PC-3 (cell line): Measurements from ENCODE around the gene PI4KA. TPM values are rescaled to one million over a fixed set of nuclear protein-coding genes. Genes with fewer than 3 reads are reported as not detected.

Experiments used
- ATAC-seq: fragments of 200-7000 bp; cut with Tn5 transposase; 2 replicates; pipeline ENCODE4 v1.9.1; 2020; ENCODE audit warnings: mild to moderate bottlenecking, moderate library complexity
- BruUV-seq: library from RNA; stranded (reverse); fragments of 400-500 nt; replicated peaks from 2 replicates; lab custom pipeline; 2021; lab: Mats Ljungman, UMichigan
- CTCF ChIA-PET: fragments of 300-600 bp; sonication (Branson Sonifier 250); formaldehyde crosslinking; loops from one replicate; lab custom pipeline; 2022; ENCODE audit warnings: antibody characterized with exemption; lab: Charles Lee
- POLR2A ChIA-PET: fragments of 300-600 bp; sonication (Branson Sonifier 250); formaldehyde crosslinking; loops from one replicate; lab custom pipeline; 2022; ENCODE audit warnings: antibody characterized with exemption; ENCODE audit not compliant: unreplicated experiment; lab: Charles Lee
- DNase-seq: peaks from one replicate; pipeline ENCODE4 v3.0.0-alpha.2; 2015
- H2AFZ ChIP-seq: fragments of 300-600 bp; sonication (generic); 2 replicates; pipeline ENCODE4 v1.6.0; 2016; ENCODE audit warnings: antibody characterized with exemption, low read length
- H3F3A ChIP-seq: fragments of 300-600 bp; sonication (generic); one replicate; pipeline ENCODE4 v1.6.0; 2017; ENCODE audit warnings: antibody characterized with exemption, low read length, control low read depth, mild to moderate bottlenecking; ENCODE audit not compliant: unreplicated experiment
- H3K27ac ChIP-seq: fragments of 300-600 bp; sonication (generic); 2 replicates; pipeline ENCODE4 v1.5.1; 2016; ENCODE audit warnings: mild to moderate bottlenecking, low read length
- H3K27me3 ChIP-seq: fragments of 300-600 bp; sonication (generic); 2 replicates; pipeline ENCODE4 v1.6.1; 2016; ENCODE audit warnings: low read length, mixed read lengths
- H3K36me3 ChIP-seq: fragments of 300-600 bp; sonication (generic); 2 replicates; pipeline ENCODE4 v1.6.1; 2016; ENCODE audit warnings: low read depth, mixed run types, low read length, mixed read lengths
- H3K4me1 ChIP-seq: fragments of 300-600 bp; sonication (generic); 2 replicates; pipeline ENCODE4 v1.5.1; 2016; ENCODE audit warnings: low read length; ENCODE audit not compliant: insufficient read depth
- H3K4me2 ChIP-seq: fragments of 300-600 bp; sonication (generic); 2 replicates; pipeline ENCODE4 v1.6.0; 2016; ENCODE audit warnings: low read length
- H3K4me3 ChIP-seq: fragments of 300-600 bp; sonication (generic); 2 replicates; pipeline ENCODE4 v1.5.1; 2016; ENCODE audit warnings: mild to moderate bottlenecking, low read length, mixed read lengths
- H3K79me2 ChIP-seq: fragments of 300-600 bp; sonication (generic); 2 replicates; pipeline ENCODE4 v1.6.1; 2017; ENCODE audit warnings: low read length, mixed read lengths
- H3K9ac ChIP-seq: fragments of 300-600 bp; sonication (generic); 2 replicates; pipeline ENCODE4 v1.6.0; 2016; ENCODE audit warnings: mild to moderate bottlenecking, low read length
- H3K9me2 ChIP-seq: fragments of 300-600 bp; sonication (generic); replicated peaks from 2 replicates; pipeline ENCODE4 v1.6.1; 2016; ENCODE audit warnings: mixed run types, low read length, mixed read lengths
- H3K9me3 ChIP-seq: fragments of 300-600 bp; sonication (generic); 2 replicates; pipeline ENCODE4 v1.6.1; 2016; ENCODE audit warnings: low read length, mixed read lengths
- H4K20me1 ChIP-seq: fragments of 300-600 bp; sonication (generic); 2 replicates; pipeline ENCODE4 v1.6.1; 2016; ENCODE audit warnings: low read length, mixed read lengths
- EZH2 ChIP-seq: fragments of 300-600 bp; sonication (generic); IDR thresholded peaks from one replicate; pipeline ENCODE4 v1.6.1; 2017; ENCODE audit warnings: antibody characterized with exemption, mild to moderate bottlenecking, low read length; ENCODE audit not compliant: unreplicated experiment
- EZH2phosphoT487 ChIP-seq: fragments of 300-600 bp; sonication (generic); IDR thresholded peaks from 2 replicates; pipeline ENCODE4 v1.6.1; 2018; ENCODE audit warnings: mild to moderate bottlenecking, antibody characterized with exemption, low read length, borderline replicate concordance
- intact Hi-C: fragments of 100-400 bp; cut with micrococcal nuclease; formaldehyde crosslinking; loops from 2 replicates; pipeline ENCODE4 v1.9.0; 2023
- total RNA-seq: library from RNA; depleted of rRNA; stranded (reverse); fragments of >200 nt; gene quantifications from 2 replicates; pipeline ENCODE4 v1.2.3, GENCODE V29; 2014
- TF ChIP-seq, protein P1 (sequence below): fragments of 300-600 bp; sonication (generic); conservative IDR thresholded peaks from 2 replicates; pipeline ENCODE4 v1.5.1; 2017; ENCODE audit warnings: antibody characterized with exemption, low read depth, mild to moderate bottlenecking, low read length

PI4KA gene
- total RNA-seq, 1 experiment from 2014 or later: 39.7 TPM

DNA sequence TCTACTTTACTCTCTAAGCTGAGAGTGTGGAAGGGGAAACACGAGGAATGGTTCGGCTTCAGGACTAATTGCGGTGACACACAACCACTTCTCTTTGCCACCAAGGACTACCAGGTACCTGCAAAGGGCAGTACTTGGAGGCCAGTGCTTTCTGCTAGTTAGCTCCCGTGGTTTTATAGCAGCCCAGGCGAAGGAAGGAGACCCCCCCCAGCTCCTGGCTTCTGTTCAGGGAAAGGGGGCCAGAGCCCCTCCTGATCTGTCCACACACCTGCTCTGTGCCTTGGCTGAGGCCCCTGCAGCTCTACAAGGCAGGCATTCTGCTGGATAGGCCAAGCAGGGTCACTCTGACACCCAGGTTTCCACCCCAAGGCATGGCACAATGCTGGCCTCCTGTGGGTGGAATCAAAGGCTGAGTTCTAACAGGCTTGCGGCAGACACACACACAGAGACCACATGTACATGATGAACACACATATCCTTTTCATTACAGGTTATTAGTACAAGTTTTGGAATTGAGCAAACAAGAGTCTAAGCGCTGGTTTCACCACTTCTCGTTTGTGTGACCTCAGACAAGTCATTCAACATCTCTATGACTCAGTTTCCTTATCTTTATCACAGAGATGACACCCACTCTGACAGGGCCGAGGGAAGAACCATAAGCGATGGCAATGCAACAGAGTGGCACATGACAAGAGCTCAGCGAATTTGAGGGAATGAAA is 77.2 kb downstream of the PI4KA start:
- BruUV-seq: no TSS peak
- Histone ChIP-seq H3K27ac (peak overlapping the region; percentile 95), H3F3A (peaks cover 9% of the 10 kb centered on the region), H3K9me2 (no peaks in the 10 kb centered on the region), H3K9ac (peak overlapping the region; percentile 64; the same call in 1 of the 2 replicates), H3K36me3 (no peaks in the 10 kb centered on the region), H3K4me3 (no peak overlapping the region), H3K4me2 (peak overlapping the region; percentile 72), H3K27me3 (no peaks in the 10 kb centered on the region), H3K9me3 (no peaks in the 10 kb centered on the region), H2AFZ (no peak overlapping the region), H4K20me1 (no peaks in the 10 kb centered on the region), H3K79me2 (no peaks in the 10 kb centered on the region), H3K4me1 (peaks cover 73% of the 10 kb centered on the region)
- ATAC-seq (no peak), DNase-seq (peak; percentile 63)
- CTCF ChIA-PET: no interaction called here
- POLR2A ChIA-PET: no interaction called here
- intact Hi-C loops: no loop called here
- TF ChIP-seq EZH2 (no peak), EZH2phosphoT487 (no peak)
- TF ChIP-seq, protein P1, sequence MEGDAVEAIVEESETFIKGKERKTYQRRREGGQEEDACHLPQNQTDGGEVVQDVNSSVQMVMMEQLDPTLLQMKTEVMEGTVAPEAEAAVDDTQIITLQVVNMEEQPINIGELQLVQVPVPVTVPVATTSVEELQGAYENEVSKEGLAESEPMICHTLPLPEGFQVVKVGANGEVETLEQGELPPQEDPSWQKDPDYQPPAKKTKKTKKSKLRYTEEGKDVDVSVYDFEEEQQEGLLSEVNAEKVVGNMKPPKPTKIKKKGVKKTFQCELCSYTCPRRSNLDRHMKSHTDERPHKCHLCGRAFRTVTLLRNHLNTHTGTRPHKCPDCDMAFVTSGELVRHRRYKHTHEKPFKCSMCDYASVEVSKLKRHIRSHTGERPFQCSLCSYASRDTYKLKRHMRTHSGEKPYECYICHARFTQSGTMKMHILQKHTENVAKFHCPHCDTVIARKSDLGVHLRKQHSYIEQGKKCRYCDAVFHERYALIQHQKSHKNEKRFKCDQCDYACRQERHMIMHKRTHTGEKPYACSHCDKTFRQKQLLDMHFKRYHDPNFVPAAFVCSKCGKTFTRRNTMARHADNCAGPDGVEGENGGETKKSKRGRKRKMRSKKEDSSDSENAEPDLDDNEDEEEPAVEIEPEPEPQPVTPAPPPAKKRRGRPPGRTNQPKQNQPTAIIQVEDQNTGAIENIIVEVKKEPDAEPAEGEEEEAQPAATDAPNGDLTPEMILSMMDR: no peak

DNA sequence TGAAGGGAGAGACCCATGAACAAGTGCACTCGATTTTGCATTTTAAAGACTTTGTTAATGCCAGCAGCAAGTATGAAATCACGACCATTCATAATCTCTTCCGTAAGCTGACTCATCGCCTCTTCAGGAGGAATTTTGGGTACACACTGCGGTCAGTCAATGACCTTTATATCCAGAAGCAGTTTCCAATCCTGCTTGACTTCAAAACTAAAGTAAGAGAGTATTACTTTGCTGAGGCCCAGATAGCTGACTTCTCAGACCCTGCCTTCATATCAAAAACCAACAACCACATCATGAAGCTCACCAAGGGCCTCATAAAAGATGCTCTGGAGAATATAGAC is 78.8 kb downstream of the PI4KA start:
- Histone ChIP-seq H3K4me1 (peaks cover 73% of the 10 kb centered on the region), H3K27ac (peak overlapping the region; percentile 95), H2AFZ (no peak overlapping the region), H4K20me1 (no peaks in the 10 kb centered on the region), H3K9ac (peak overlapping the region; percentile 64), H3K36me3 (no peaks in the 10 kb centered on the region), H3K27me3 (no peaks in the 10 kb centered on the region), H3K9me2 (no peaks in the 10 kb centered on the region), H3K4me3 (peak overlapping the region; percentile 44; the same call in 1 of the 2 replicates), H3K4me2 (peak overlapping the region; percentile 72), H3K9me3 (no peaks in the 10 kb centered on the region), H3K79me2 (no peaks in the 10 kb centered on the region), H3F3A (peaks cover 9% of the 10 kb centered on the region)
- ChIA-PET CTCF (no interaction called here), POLR2A (no interaction called here)
- DNase-seq (peak; percentile 83), ATAC-seq (peak; percentile 40)
- intact Hi-C loops: no loop called here
- TF ChIP-seq, protein P1: no peak
- TF ChIP-seq EZH2phosphoT487 (no peak), EZH2 (no peak)
- no TSS peak for BruUV-seq
